BJ (cell line): ENCODE results near the gene MISP. TPM values are rescaled to one million over a fixed set of nuclear protein-coding genes. Genes with fewer than 3 reads are reported as not detected.

Experiments used
- CTCF ChIA-PET: fragments of 350-600 bp; formaldehyde crosslinking; extraction: SDS; loops from one replicate; lab custom pipeline; 2021; ENCODE audit warnings: antibody characterized with exemption, inconsistent platforms; lab: Yijun Ruan, JAX
- POLR2A ChIA-PET: fragments of 300-600 bp; sonication (Branson Sonifier 250); formaldehyde crosslinking; extraction: SDS; loops from one replicate; lab custom pipeline; 2021; ENCODE audit warnings: antibody characterized with exemption; lab: Charles Lee
- DNase-seq: peaks from one replicate; pipeline ENCODE4 v3.0.0-alpha.2; 2011; ENCODE audit warnings: low read depth
- H3K27me3 ChIP-seq: 2 replicates; pipeline ENCODE4 v1.6.0; 2011; ENCODE audit warnings: low read length; ENCODE audit not compliant: control insufficient read depth, insufficient read depth
- H3K36me3 ChIP-seq: 2 replicates; pipeline ENCODE4 v1.5.1; 2011; ENCODE audit warnings: low read length; ENCODE audit not compliant: control insufficient read depth, insufficient read depth
- H3K4me3 ChIP-seq: 2 replicates; pipeline ENCODE4 v1.5.1; 2011; ENCODE audit warnings: low read depth, mild to moderate bottlenecking, control low read depth, low read length
- CTCF ChIP-seq: IDR thresholded peaks from 2 replicates; pipeline ENCODE4 v1.5.1; 2011; ENCODE audit warnings: low read depth, mild to moderate bottlenecking, control low read depth, inconsistent platforms, low read length, moderate library complexity; ENCODE audit not compliant: insufficient read depth
- polyA plus RNA-seq: library from polyadenylated mRNA; depleted of rRNA; stranded (reverse); fragments of >200 nt; gene quantifications from 2 replicates; pipeline ENCODE4 v1.2.3, GENCODE V29; 2011

Gene MISP
- polyA plus RNA-seq, 1 experiment: 0.06 TPM

- TF ChIP-seq CTCF: no peak
- Histone ChIP-seq H3K36me3 (no peaks in the 10 kb centered on the region), H3K27me3 (no peaks in the 10 kb centered on the region), H3K4me3 (no peak overlapping the region)
- DNase-seq: no peak
- POLR2A ChIA-PET: no interaction called here
- CTCF ChIA-PET: no interaction called here
Measured at GRCh38 chr19:755063-755462, 4.2 kb downstream of the MISP start.

- DNase-seq: no peak
- ChIA-PET POLR2A (no interaction called here), CTCF (no interaction called here)
- H3K27me3 ChIP-seq: no peaks in the 10 kb centered on the region
- no peaks in the 10 kb centered on the region for H3K36me3 ChIP-seq
- TF ChIP-seq CTCF: no peak
- no peak overlapping the region for H3K4me3 ChIP-seq
Measured at GRCh38 chr19:756236-756635, 5.3 kb downstream of the MISP start.

- no peak for TF ChIP-seq CTCF
- H3K36me3 ChIP-seq: no peaks in the 10 kb centered on the region
- POLR2A ChIA-PET: no interaction called here
- CTCF ChIA-PET: no interaction called here
- no peak for DNase-seq
- H3K4me3 ChIP-seq: no peak overlapping the region
- H3K27me3 ChIP-seq: no peaks in the 10 kb centered on the region
Measured at GRCh38 chr19:756821-757688, 6.1 kb downstream of the MISP start.

GRCh38 chr19:757811-758668 is 7.1 kb downstream of the MISP start:
- Histone ChIP-seq H3K36me3 (no peaks in the 10 kb centered on the region), H3K4me3 (no peak overlapping the region), H3K27me3 (no peaks in the 10 kb centered on the region)
- CTCF ChIA-PET: no interaction called here
- TF ChIP-seq CTCF: no peak
- DNase-seq: no peak
- POLR2A ChIA-PET: no interaction called here

GRCh38 chr19:763181-763580 is 12.3 kb downstream of the MISP start:
- Histone ChIP-seq H3K36me3 (no peaks in the 10 kb centered on the region), H3K27me3 (no peaks in the 10 kb centered on the region), H3K4me3 (no peak overlapping the region)
- POLR2A ChIA-PET: no interaction called here
- no peak for TF ChIP-seq CTCF
- no peak for DNase-seq
- CTCF ChIA-PET: interaction anchor here (1.4 kb wide), 1 partner anchor 10 kb away, joined by 4 read pairs; no protein-coding TSS in a partner anchor
